Prostate gland (tissue), 2 donors: ENCODE measurements around the gene FAM171A2. TPM values are rescaled to one million over a fixed set of nuclear protein-coding genes. Genes with fewer than 3 reads are reported as not detected.

Source experiments
- DNase-seq: peaks from one replicate; pipeline ENCODE4 v3.0.0-alpha.2; 2019; ENCODE audit warnings: low spot score
- H3K27ac ChIP-seq, 2 donors: fragments of 200-600 bp; sonication (generic); 2 replicates each; pipeline ENCODE4 v1.5.1; 2017 to 2019
- H3K27me3 ChIP-seq: fragments of 200-600 bp; sonication (generic); replicated peaks from 2 replicates; pipeline ENCODE4 v1.5.1; 2019; ENCODE audit not compliant: insufficient read depth
- H3K36me3 ChIP-seq, 2 donors: fragments of 200-600 bp; sonication (generic); 1 replicate in 1 of 2; 2 replicates in 1 of 2; pipeline versions ENCODE4 v1.5.1 to v1.8.1; 2017 to 2019
- H3K4me1 ChIP-seq: fragments of 200-600 bp; sonication (generic); replicated peaks from 2 replicates; pipeline ENCODE4 v1.5.1; 2019
- H3K4me3 ChIP-seq, 2 donors: fragments of 200-600 bp; sonication (generic); 2 replicates each; pipeline ENCODE4 v1.5.1; 2017 to 2019
- H3K9me3 ChIP-seq: fragments of 200-600 bp; sonication (generic); 2 replicates; pipeline ENCODE4 v1.5.1; 2017
- CTCF ChIP-seq, 4 experiments: fragments of 200-600 bp in 2 of 4; fragments of 450-650 bp in 2 of 4; sonication (generic) in 2 of 4; IDR thresholded peaks; 1 replicate in 3 of 4; 2 replicates in 1 of 4; pipeline ENCODE4 v1.5.1; 2016 to 2019; ENCODE audit warnings: antibody characterized with exemption in 4 of 4, mild to moderate bottlenecking in 2 of 4, moderate library complexity in 2 of 4
- POLR2A ChIP-seq: fragments of 450-650 bp; IDR thresholded peaks from one replicate; pipeline ENCODE4 v1.6.1; 2016; ENCODE audit warnings: antibody characterized with exemption, mild to moderate bottlenecking
- POLR2AphosphoS5 ChIP-seq: sonication (generic); formaldehyde crosslinking; IDR thresholded peaks from one replicate; pipeline ENCODE4 v1.6.1; 2017; ENCODE audit warnings: antibody characterized with exemption
- WGBS: methylation state at CpG from one replicate; pipeline ENCODE4 v1.1.5; 2018; 5-methylcytosine and 5-hydroxymethylcytosine counted together
- intact Hi-C: fragments of 100-400 bp; cut with DNase I; formaldehyde crosslinking; loops from one replicate; pipeline ENCODE4 v1.14.2; 2022
- total RNA-seq, 2 donors: library from RNA; depleted of rRNA; stranded (reverse); fragments of >200 nt; gene quantifications; one replicate each; pipeline ENCODE4 v1.1.0, GENCODE V29; 2016

The FAM171A2 gene
- total RNA-seq, 2 donors from 2014 or later, result 1.8 to 6.1 TPM

- H3K4me1 ChIP-seq, result no peaks in the 10 kb centered on the region
- intact Hi-C loops, result no loop called here
- 87% methylated on average over 26 of the region's 36 CpGs for WGBS
- DNase-seq, result no peak
- H3K36me3 ChIP-seq, result peaks cover 5 to 10% of the 10 kb centered on the region in 2 donors
- H3K27ac ChIP-seq, result no peak overlapping the region
- no peak for TF ChIP-seq POLR2A
- TF ChIP-seq POLR2AphosphoS5, result no peak
- no peak for TF ChIP-seq CTCF (IDR thresholded peaks at IDR 0.05)
- no peaks in the 10 kb centered on the region for H3K9me3 ChIP-seq
- no peak overlapping the region for H3K4me3 ChIP-seq
- no peaks in the 10 kb centered on the region for H3K27me3 ChIP-seq
Observed at GRCh38 chr17:44351961-44352827, 11.5 kb downstream of the FAM171A2 start.

GRCh38 chr17:44351464-44351863 is 12.2 kb downstream of the FAM171A2 start:
- Histone ChIP-seq H3K27ac (no peak overlapping the region), H3K9me3 (no peaks in the 10 kb centered on the region), H3K4me3 (no peak overlapping the region), H3K27me3 (no peaks in the 10 kb centered on the region), H3K4me1 (no peaks in the 10 kb centered on the region), H3K36me3 (peaks cover 5 to 10% of the 10 kb centered on the region in 2 donors)
- 87% methylated on average over 8 of the region's 8 CpGs for WGBS
- intact Hi-C loops, result no loop called here
- DNase-seq, result no peak
- TF ChIP-seq POLR2AphosphoS5 (no peak), CTCF (IDR thresholded peaks at IDR 0.05) (no peak)

DNA sequence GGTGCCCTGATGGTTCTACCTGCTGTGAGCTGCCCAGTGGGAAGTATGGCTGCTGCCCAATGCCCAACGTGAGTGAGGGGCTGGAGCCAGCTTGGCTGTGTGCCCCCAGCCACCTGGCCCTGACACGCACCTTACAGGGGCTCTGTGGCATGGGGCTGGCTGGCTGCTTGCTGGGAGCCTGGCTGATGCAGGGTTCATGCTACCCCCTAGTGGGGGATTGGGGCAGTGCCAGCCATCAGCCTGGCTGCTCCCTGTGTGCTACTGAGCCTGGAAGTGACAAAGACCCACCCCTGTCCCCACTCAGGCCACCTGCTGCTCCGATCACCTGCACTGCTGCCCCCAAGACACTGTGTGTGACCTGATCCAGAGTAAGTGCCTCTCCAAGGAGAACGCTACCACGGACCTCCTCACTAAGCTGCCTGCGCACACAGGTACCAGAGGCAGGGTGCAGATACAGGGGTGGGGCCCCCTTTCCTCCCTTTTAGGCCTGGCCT is 12.9 kb downstream of the FAM171A2 start:
- intact Hi-C loops, result no loop called here
- Histone ChIP-seq H3K4me1 (no peaks in the 10 kb centered on the region), H3K27me3 (no peaks in the 10 kb centered on the region), H3K36me3 (peaks cover 5 to 10% of the 10 kb centered on the region in 2 donors), H3K27ac (no peak overlapping the region), H3K4me3 (no peak overlapping the region), H3K9me3 (no peaks in the 10 kb centered on the region)
- WGBS, result 71% methylated on average over 5 of the region's 6 CpGs
- peak; percentile 41 for DNase-seq
- TF ChIP-seq POLR2AphosphoS5 (no peak), CTCF (IDR thresholded peaks at IDR 0.05) (peak in 3 of 4 experiments; percentile 36 to 72 (median 56))

GRCh38 chr17:44349553-44350070 is 14.0 kb downstream of the FAM171A2 start:
- H3K27me3 ChIP-seq, result no peaks in the 10 kb centered on the region
- no peaks in the 10 kb centered on the region for H3K9me3 ChIP-seq
- intact Hi-C loops, result loop anchor here (5.0 kb wide), 1 partner anchor 137 kb away; no protein-coding TSS in a partner anchor
- H3K36me3 ChIP-seq, result peaks cover 5 to 10% of the 10 kb centered on the region in 2 donors
- no peak overlapping the region for H3K27ac ChIP-seq
- no peak for DNase-seq
- H3K4me3 ChIP-seq, result no peak overlapping the region
- 88% methylated on average over 12 of the region's 12 CpGs for WGBS
- H3K4me1 ChIP-seq, result no peaks in the 10 kb centered on the region
- TF ChIP-seq POLR2AphosphoS5 (no peak), CTCF (IDR thresholded peaks at IDR 0.05) (no peak), POLR2A (no peak)
